NCI-H748 treated with DMSO at 0.1 percent for 48 hours (cell line): ENCODE results near the gene SEMA3E.
A peak's percentile ranks its signal among the peaks of the same experiment; 100 is the strongest.
"Not testable (repeated sequence)": the region's sequence is repeated elsewhere in the genome, so short reads cannot be mapped to it uniquely, and the experiment has no call there.

Source experiments
- DNase-seq: peaks from one replicate; lab custom pipeline; 2025; lab: John Stamatoyannopoulos, UW

Gene SEMA3E

GRCh38 chr7:83451501-83452045 is 197.4 kb downstream of the SEMA3E start:
- no peak for DNase-seq

GRCh38 chr7:83449781-83450180 is 199.2 kb downstream of the SEMA3E start:
- no peak for DNase-seq

- no peak for DNase-seq
These were observed 201.3 kb downstream of the SEMA3E start for GRCh38 chr7:83447681-83448080.

GRCh38 chr7:83446102-83446669 is 202.8 kb downstream of the SEMA3E start:
- no peak for DNase-seq

- no peak for DNase-seq
These were observed 206.0 kb downstream of the SEMA3E start for GRCh38 chr7:83442911-83443310.

- DNase-seq, result no peak
These were observed 209.9 kb downstream of the SEMA3E start for GRCh38 chr7:83439026-83439425.

- not testable (repeated sequence) for DNase-seq
These were observed 218.7 kb downstream of the SEMA3E start for GRCh38 chr7:83430289-83430688.

GRCh38 chr7:83429493-83429892 is 219.4 kb downstream of the SEMA3E start:
- no peak for DNase-seq

GRCh38 chr7:83427884-83428283 is 221.1 kb downstream of the SEMA3E start:
- no peak for DNase-seq

- no peak for DNase-seq
These were observed 222.6 kb downstream of the SEMA3E start for GRCh38 chr7:83426325-83426724.

GRCh38 chr7:83419013-83419412 is 229.9 kb downstream of the SEMA3E start:
- no peak for DNase-seq

GRCh38 chr7:83415840-83416239 is 233.1 kb downstream of the SEMA3E start:
- no peak for DNase-seq

- DNase-seq, result no peak
These were observed 234.0 kb downstream of the SEMA3E start for GRCh38 chr7:83414947-83415346.

GRCh38 chr7:83413831-83414230 is 235.1 kb downstream of the SEMA3E start:
- DNase-seq, result no peak

- DNase-seq, result no peak
These were observed 235.5 kb downstream of the SEMA3E start for GRCh38 chr7:83413424-83413823.

- peak; percentile 56 for DNase-seq
These were observed 237.8 kb downstream of the SEMA3E start for GRCh38 chr7:83410989-83411591.

GRCh38 chr7:83394776-83395175 is 254.2 kb downstream of the SEMA3E start:
- DNase-seq, result no peak

- DNase-seq, result no peak
These were observed 260.5 kb downstream of the SEMA3E start for GRCh38 chr7:83388436-83388835.

GRCh38 chr7:83366629-83367028 is 282.3 kb downstream of the SEMA3E start:
- no peak for DNase-seq

GRCh38 chr7:83365746-83366145 is 283.2 kb downstream of the SEMA3E start:
- DNase-seq, result no peak

GRCh38 chr7:83362871-83363550 is 285.9 kb downstream of the SEMA3E start:
- peak; percentile 16 for DNase-seq

- no peak for DNase-seq
These were observed 289.8 kb downstream of the SEMA3E start for GRCh38 chr7:83359108-83359507.

GRCh38 chr7:83355143-83355542 is 293.8 kb downstream of the SEMA3E start:
- DNase-seq, result no peak
